Parathyroid adenoma (tissue), 2 donors: ENCODE data around the gene KLHL33.

Source experiments
- H2AFZ ChIP-seq: fragments of 300-600 bp; sonication (generic); one replicate; pipeline ENCODE4 v1.7.0; 2017; ENCODE audit warnings: antibody characterized with exemption, mild to moderate bottlenecking
- H3K27ac ChIP-seq: fragments of 300-600 bp; sonication (generic); one replicate; pipeline ENCODE4 v1.7.0; 2017
- H3K27me3 ChIP-seq: fragments of 300-600 bp; sonication (generic); one replicate; pipeline ENCODE4 v1.7.0; 2017; ENCODE audit warnings: low read length; ENCODE audit not compliant: control insufficient read depth, insufficient read depth
- H3K36me3 ChIP-seq: fragments of 300-600 bp; sonication (generic); one replicate; pipeline ENCODE4 v1.7.0; 2017; ENCODE audit warnings: low read length; ENCODE audit not compliant: control insufficient read depth, insufficient read depth
- H3K4me1 ChIP-seq: fragments of 300-600 bp; sonication (generic); one replicate; pipeline ENCODE4 v1.7.0; 2017; ENCODE audit warnings: control low read depth
- H3K4me2 ChIP-seq: fragments of 300-600 bp; sonication (generic); one replicate; pipeline ENCODE4 v1.7.0; 2017; ENCODE audit warnings: low read length
- H3K4me3 ChIP-seq: fragments of 300-600 bp; sonication (generic); one replicate; pipeline ENCODE4 v1.7.0; 2017; ENCODE audit warnings: low read depth, low read length
- H3K79me2 ChIP-seq: fragments of 300-600 bp; sonication (generic); one replicate; pipeline ENCODE4 v1.7.0; 2017; ENCODE audit warnings: control low read depth
- H3K9ac ChIP-seq: fragments of 300-600 bp; sonication (generic); one replicate; pipeline ENCODE4 v1.7.0; 2017; ENCODE audit warnings: mild to moderate bottlenecking
- H3K9me3 ChIP-seq: fragments of 300-600 bp; sonication (generic); one replicate; pipeline ENCODE4 v1.7.0; 2017; ENCODE audit warnings: low read length; ENCODE audit not compliant: control insufficient read depth
- CTCF ChIP-seq: fragments of 300-600 bp; sonication (generic); IDR thresholded peaks from one replicate; pipeline ENCODE4 v1.7.0; 2017; ENCODE audit warnings: antibody characterized with exemption, mild to moderate bottlenecking
- donor health status: primary hyperparathyroidism.

The KLHL33 gene

GRCh38 chr14:20381341-20381740, 54.6 kb downstream of the KLHL33 start:
- no peak overlapping the region for H3K27ac ChIP-seq
- TF ChIP-seq CTCF: no peak
- H3K36me3 ChIP-seq: no peaks in the 10 kb centered on the region
- H3K79me2 ChIP-seq: no peaks in the 10 kb centered on the region
- H3K9ac ChIP-seq: no peak overlapping the region
- no peaks in the 10 kb centered on the region for H3K9me3 ChIP-seq
- no peak overlapping the region for H3K4me2 ChIP-seq
- no peak overlapping the region for H3K4me3 ChIP-seq
- no peak overlapping the region for H2AFZ ChIP-seq
- H3K27me3 ChIP-seq: no peaks in the 10 kb centered on the region
- H3K4me1 ChIP-seq: no peaks in the 10 kb centered on the region

GRCh38 chr14:20380681-20381080, 55.3 kb downstream of the KLHL33 start:
- Histone ChIP-seq H3K36me3 (no peaks in the 10 kb centered on the region), H3K4me2 (no peak overlapping the region), H3K9me3 (no peaks in the 10 kb centered on the region)

GRCh38 chr14:20379743-20380142, 56.2 kb downstream of the KLHL33 start:
- no peak overlapping the region for H2AFZ ChIP-seq
- H3K36me3 ChIP-seq: no peaks in the 10 kb centered on the region
- no peak overlapping the region for H3K4me2 ChIP-seq
- H3K9ac ChIP-seq: no peak overlapping the region
- no peak overlapping the region for H3K27ac ChIP-seq
- no peak overlapping the region for H3K4me3 ChIP-seq
- H3K27me3 ChIP-seq: no peaks in the 10 kb centered on the region
- no peak for TF ChIP-seq CTCF
- no peaks in the 10 kb centered on the region for H3K9me3 ChIP-seq
- H3K4me1 ChIP-seq: no peaks in the 10 kb centered on the region
- H3K79me2 ChIP-seq: no peaks in the 10 kb centered on the region

More at GRCh38 chr14:20380681-20381080, 55.3 kb downstream of the KLHL33 start:
- Histone ChIP-seq H3K79me2 (no peaks in the 10 kb centered on the region), H3K27me3 (no peaks in the 10 kb centered on the region), H3K4me1 (no peaks in the 10 kb centered on the region), H2AFZ (no peak overlapping the region), H3K4me3 (no peak overlapping the region), H3K9ac (no peak overlapping the region), H3K27ac (no peak overlapping the region)
- TF ChIP-seq CTCF: no peak

- H3K9me3 ChIP-seq: no peaks in the 10 kb centered on the region
- H3K4me3 ChIP-seq: no peak overlapping the region
- H2AFZ ChIP-seq: no peak overlapping the region
- no peak overlapping the region for H3K27ac ChIP-seq
- no peak for TF ChIP-seq CTCF
- H3K79me2 ChIP-seq: no peaks in the 10 kb centered on the region
- no peak overlapping the region for H3K9ac ChIP-seq
- H3K4me2 ChIP-seq: no peak overlapping the region
- H3K36me3 ChIP-seq: no peaks in the 10 kb centered on the region
- H3K4me1 ChIP-seq: no peaks in the 10 kb centered on the region
- H3K27me3 ChIP-seq: no peaks in the 10 kb centered on the region
Measured at GRCh38 chr14:20377171-20377570, 58.8 kb downstream of the KLHL33 start.

- Histone ChIP-seq H3K9ac (no peak overlapping the region), H2AFZ (no peak overlapping the region), H3K27ac (no peak overlapping the region), H3K27me3 (no peaks in the 10 kb centered on the region), H3K79me2 (no peaks in the 10 kb centered on the region), H3K4me3 (no peak overlapping the region), H3K36me3 (no peaks in the 10 kb centered on the region), H3K4me2 (no peak overlapping the region), H3K9me3 (no peaks in the 10 kb centered on the region), H3K4me1 (no peaks in the 10 kb centered on the region)
- TF ChIP-seq CTCF: no peak
Measured at GRCh38 chr14:20376071-20376588, 59.8 kb downstream of the KLHL33 start.
